Memory B cell (primary cell): Measurements from ENCODE around the gene IRF1.
"Not testable (repeated sequence)": the region's sequence is repeated elsewhere in the genome, so short reads cannot be mapped to it uniquely, and the experiment has no call there.

Experiments
- ATAC-seq: fragments of 150-1000 bp; cut with Tn5 transposase; 2 replicates; pipeline ENCODE4 v1.10.0; 2021; ENCODE audit warnings: low read depth, mild to moderate bottlenecking, moderate library complexity
- DNase-seq, 2 donors: peaks; one replicate each; pipeline ENCODE4 v3.0.0; 2022; ENCODE audit warnings: low spot score in 2 of 2
- H3K27ac Mint-ChIP-seq: one replicate; pipeline ENCODE4 v1.8.0; 2022; ENCODE audit warnings: mild to moderate bottlenecking, moderate library complexity, mixed read lengths
- H3K27me3 Mint-ChIP-seq: one replicate; pipeline ENCODE4 v1.8.0; 2022; ENCODE audit warnings: mixed read lengths
- H3K36me3 Mint-ChIP-seq: one replicate; pipeline ENCODE4 v1.8.0; 2022; ENCODE audit warnings: mild to moderate bottlenecking, mixed read lengths
- H3K4me1 Mint-ChIP-seq: one replicate; pipeline ENCODE4 v1.8.0; 2022; ENCODE audit warnings: mixed read lengths
- H3K4me3 Mint-ChIP-seq: one replicate; pipeline ENCODE4 v1.8.0; 2022; ENCODE audit warnings: mild to moderate bottlenecking, moderate library complexity, mixed read lengths
- H3K9me3 Mint-ChIP-seq: one replicate; pipeline ENCODE4 v1.8.0; 2022; ENCODE audit warnings: mixed read lengths

Gene IRF1

GRCh38 chr5:132490484-132491367 lies at the start of gene IRF1:
Gene IRF1, minus strand, starts transcription at chr5:132490773. Its CDS starts 1,295 bp downstream, at chr5:132489478.
- Mint-ChIP-seq H3K36me3 (peaks cover 29% of the 10 kb centered on the region), H3K9me3 (no peaks in the 10 kb centered on the region), H3K27me3 (no peaks in the 10 kb centered on the region), H3K4me3 (peak within 1 kb of the TSS; percentile 97), H3K4me1 (peaks cover 60% of the 10 kb centered on the region), H3K27ac (peak within 1 kb of the TSS; percentile 100)
- DNase-seq (peak; percentile 98), ATAC-seq (peak; percentile 69)

DNA sequence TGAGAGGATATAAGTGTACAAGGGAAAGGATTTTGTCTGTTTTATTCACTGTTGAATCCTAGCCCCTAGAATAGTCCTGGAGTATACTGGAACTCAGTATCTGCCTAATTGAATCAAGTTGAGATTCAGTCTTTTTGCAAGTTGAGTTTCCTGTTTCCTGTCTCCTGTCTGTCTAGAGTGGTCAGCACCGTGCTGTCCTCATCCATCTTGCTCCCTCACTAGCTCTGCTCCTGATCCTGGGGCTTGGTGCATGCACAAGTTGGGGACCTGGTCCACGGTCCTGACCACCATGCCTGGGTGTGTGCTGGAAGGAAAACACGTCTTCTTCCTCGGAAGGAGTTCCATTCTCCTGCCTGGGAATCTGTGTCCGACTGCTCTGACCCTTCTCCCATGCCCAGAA lies 49.6 kb upstream of the IRF1 start:
- H3K27ac Mint-ChIP-seq: no peak overlapping the region
- no peaks in the 10 kb centered on the region for H3K36me3 Mint-ChIP-seq
- H3K9me3 Mint-ChIP-seq: no peaks in the 10 kb centered on the region
- DNase-seq (no peak), ATAC-seq (no peak)
- H3K4me1 Mint-ChIP-seq: no peaks in the 10 kb centered on the region
- H3K27me3 Mint-ChIP-seq: peaks cover 2% of the 10 kb centered on the region
- no peak overlapping the region for H3K4me3 Mint-ChIP-seq

DNA sequence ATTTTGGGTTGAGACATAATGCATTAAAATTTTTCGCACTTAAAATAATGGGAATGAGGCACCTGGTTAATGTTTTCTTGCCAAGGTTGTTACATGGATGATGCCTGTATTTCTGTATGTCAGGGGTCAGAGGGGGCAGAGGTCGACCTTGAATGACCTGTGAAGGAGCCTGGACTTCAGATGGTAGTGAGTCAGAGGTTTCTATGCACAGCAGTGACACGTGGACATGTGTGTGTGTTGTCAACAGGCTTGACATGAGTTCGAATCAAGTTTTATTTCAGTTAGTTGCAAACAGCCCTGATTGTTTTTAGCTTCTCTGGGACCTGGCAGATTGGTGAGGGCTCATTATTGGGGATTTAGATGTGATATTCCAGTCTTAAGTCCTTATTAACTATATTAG lies 49.1 kb upstream of the IRF1 start:
- H3K9me3 Mint-ChIP-seq: no peaks in the 10 kb centered on the region
- no peak for DNase-seq
- H3K27ac Mint-ChIP-seq: no peak overlapping the region
- H3K36me3 Mint-ChIP-seq: no peaks in the 10 kb centered on the region
- ATAC-seq: no peak
- no peak overlapping the region for H3K4me3 Mint-ChIP-seq
- no peaks in the 10 kb centered on the region for H3K4me1 Mint-ChIP-seq
- peaks cover 2% of the 10 kb centered on the region for H3K27me3 Mint-ChIP-seq

DNA sequence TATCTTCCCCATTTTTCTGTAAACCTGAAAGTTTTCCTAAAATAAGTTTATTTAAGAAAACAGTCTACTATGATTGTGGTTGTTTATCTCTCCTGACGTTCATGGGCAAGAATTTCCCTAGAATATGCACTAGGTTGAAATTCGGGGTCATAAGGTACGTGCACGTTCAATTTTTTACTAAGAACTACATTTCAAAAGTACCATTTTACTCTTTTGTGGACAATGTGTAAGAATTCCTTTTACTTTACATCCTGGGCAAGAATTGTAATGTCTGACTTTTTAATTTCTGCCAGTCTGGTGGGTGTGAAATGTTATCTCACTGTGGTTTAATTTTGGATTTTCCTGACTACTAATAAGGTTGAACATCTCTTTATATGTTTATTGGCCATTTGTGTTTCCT lies 40.4 kb upstream of the IRF1 start:
- no peaks in the 10 kb centered on the region for H3K36me3 Mint-ChIP-seq
- H3K4me3 Mint-ChIP-seq: no peak overlapping the region
- ATAC-seq: no peak
- H3K4me1 Mint-ChIP-seq: peaks cover 18% of the 10 kb centered on the region
- DNase-seq: no peak
- no peaks in the 10 kb centered on the region for H3K9me3 Mint-ChIP-seq
- H3K27me3 Mint-ChIP-seq: peaks cover 2% of the 10 kb centered on the region
- no peak overlapping the region for H3K27ac Mint-ChIP-seq

- Mint-ChIP-seq H3K9me3 (no peaks in the 10 kb centered on the region), H3K4me1 (peaks cover 31% of the 10 kb centered on the region), H3K4me3 (no peak overlapping the region), H3K36me3 (no peaks in the 10 kb centered on the region), H3K27me3 (no peaks in the 10 kb centered on the region), H3K27ac (no peak overlapping the region)
- ATAC-seq: peak; percentile 50
- no peak for DNase-seq
Measured at GRCh38 chr5:132528866-132529634, 38.5 kb upstream of the IRF1 start.

- Mint-ChIP-seq H3K36me3 (no peaks in the 10 kb centered on the region), H3K27ac (no peak overlapping the region), H3K4me3 (no peak overlapping the region), H3K27me3 (no peaks in the 10 kb centered on the region), H3K9me3 (no peaks in the 10 kb centered on the region), H3K4me1 (peaks cover 31% of the 10 kb centered on the region)
- no peak for DNase-seq
- ATAC-seq: no peak
Measured at GRCh38 chr5:132528021-132528420, 37.4 kb upstream of the IRF1 start.

- DNase-seq (no peak), ATAC-seq (no peak)
- H3K27me3 Mint-ChIP-seq: no peaks in the 10 kb centered on the region
- peaks cover 33% of the 10 kb centered on the region for H3K4me1 Mint-ChIP-seq
- H3K4me3 Mint-ChIP-seq: no peak overlapping the region
- H3K36me3 Mint-ChIP-seq: no peaks in the 10 kb centered on the region
- H3K27ac Mint-ChIP-seq: no peak overlapping the region
- H3K9me3 Mint-ChIP-seq: no peaks in the 10 kb centered on the region
Measured at GRCh38 chr5:132526974-132527564, 36.5 kb upstream of the IRF1 start.

GRCh38 chr5:132526290-132526973 lies 35.9 kb upstream of the IRF1 start:
- H3K27me3 Mint-ChIP-seq: no peaks in the 10 kb centered on the region
- no peak overlapping the region for H3K27ac Mint-ChIP-seq
- H3K9me3 Mint-ChIP-seq: no peaks in the 10 kb centered on the region
- DNase-seq (peak; percentile 52 to 64), ATAC-seq (peak; percentile 28)
- no peak overlapping the region for H3K4me3 Mint-ChIP-seq
- peaks cover 34% of the 10 kb centered on the region for H3K4me1 Mint-ChIP-seq
- no peaks in the 10 kb centered on the region for H3K36me3 Mint-ChIP-seq

DNA sequence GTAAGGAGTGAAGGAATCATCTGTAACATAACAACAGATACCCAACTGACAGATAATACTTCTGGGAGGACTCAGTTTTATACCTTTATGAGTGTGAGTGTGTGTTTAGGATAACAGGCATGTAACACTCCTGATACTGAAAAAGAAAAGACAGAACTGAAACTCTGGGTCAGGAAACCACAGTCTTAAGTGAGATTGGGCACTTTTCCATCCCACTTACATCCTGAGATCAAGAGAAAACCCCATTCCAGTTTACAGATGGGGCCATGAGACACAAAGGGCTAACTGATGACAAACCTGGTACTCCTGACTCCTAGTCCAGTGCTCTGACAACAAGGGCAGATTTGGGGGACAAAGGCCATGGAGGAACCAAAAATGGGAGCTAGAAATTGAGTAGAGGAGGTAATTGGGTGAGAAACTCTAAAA lies 34.7 kb upstream of the IRF1 start:
- Mint-ChIP-seq H3K4me3 (peak overlapping the region; percentile 62), H3K9me3 (no peaks in the 10 kb centered on the region), H3K27ac (peak overlapping the region; percentile 2), H3K27me3 (no peaks in the 10 kb centered on the region), H3K4me1 (peaks cover 36% of the 10 kb centered on the region), H3K36me3 (no peaks in the 10 kb centered on the region)
- ATAC-seq (peak; percentile 84), DNase-seq (no peak)

- not testable (repeated sequence) for H3K27me3 Mint-ChIP-seq, DNase-seq, H3K27ac Mint-ChIP-seq, H3K4me3 Mint-ChIP-seq, H3K36me3 Mint-ChIP-seq, H3K9me3 Mint-ChIP-seq
- peaks cover 36% of the 10 kb centered on the region for H3K4me1 Mint-ChIP-seq
- ATAC-seq: peak; percentile 4
Measured at GRCh38 chr5:132524877-132525276, 34.3 kb upstream of the IRF1 start.

- H3K36me3 Mint-ChIP-seq, H3K27me3 Mint-ChIP-seq, H3K9me3 Mint-ChIP-seq, DNase-seq, H3K27ac Mint-ChIP-seq, H3K4me3 Mint-ChIP-seq, ATAC-seq: not testable (repeated sequence)
- peaks cover 25% of the 10 kb centered on the region for H3K4me1 Mint-ChIP-seq
Measured at GRCh38 chr5:132522067-132522466, 31.5 kb upstream of the IRF1 start.

- DNase-seq, H3K27me3 Mint-ChIP-seq, H3K27ac Mint-ChIP-seq, H3K4me3 Mint-ChIP-seq, H3K4me1 Mint-ChIP-seq, H3K36me3 Mint-ChIP-seq, H3K9me3 Mint-ChIP-seq, ATAC-seq: not testable (repeated sequence)
Measured at GRCh38 chr5:132513618-132514336, 23.2 kb upstream of the IRF1 start.

DNA sequence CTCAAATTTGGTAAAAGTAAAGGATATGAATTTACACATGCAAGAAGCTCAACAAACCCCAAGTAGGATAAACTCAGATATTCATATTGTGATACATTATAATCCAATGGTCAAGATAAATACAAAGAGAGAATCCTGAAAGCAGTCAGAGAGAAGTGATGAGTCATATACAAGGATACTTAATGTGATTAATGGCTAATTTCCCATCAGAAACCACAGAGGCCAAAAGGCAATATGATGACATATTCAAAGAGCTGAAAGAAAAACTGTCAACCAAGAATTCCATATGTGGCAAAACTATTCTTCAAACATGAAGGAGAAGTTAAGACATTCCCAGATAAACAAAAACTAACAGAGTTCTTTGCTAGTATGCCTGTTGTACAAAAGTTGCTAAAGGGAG lies 19.5 kb upstream of the IRF1 start:
- DNase-seq (no peak), ATAC-seq (no peak)
- Mint-ChIP-seq H3K36me3 (no peaks in the 10 kb centered on the region), H3K4me1 (peaks cover 6% of the 10 kb centered on the region), H3K4me3 (no peak overlapping the region), H3K27ac (no peak overlapping the region), H3K27me3 (no peaks in the 10 kb centered on the region), H3K9me3 (peaks cover 5% of the 10 kb centered on the region)
